NCI-H69 (cell line): ENCODE results near the gene WTAP.

ENCODE experiments used
- DNase-seq: peaks from one replicate; lab custom pipeline; 2025; lab: John Stamatoyannopoulos, UW

Gene WTAP

GRCh38 chr6:159805440-159806020, 78.2 kb downstream of the WTAP start:
- DNase-seq: no peak
